ENCODE data around the gene FAM83F.

Gene FAM83F

DNA sequence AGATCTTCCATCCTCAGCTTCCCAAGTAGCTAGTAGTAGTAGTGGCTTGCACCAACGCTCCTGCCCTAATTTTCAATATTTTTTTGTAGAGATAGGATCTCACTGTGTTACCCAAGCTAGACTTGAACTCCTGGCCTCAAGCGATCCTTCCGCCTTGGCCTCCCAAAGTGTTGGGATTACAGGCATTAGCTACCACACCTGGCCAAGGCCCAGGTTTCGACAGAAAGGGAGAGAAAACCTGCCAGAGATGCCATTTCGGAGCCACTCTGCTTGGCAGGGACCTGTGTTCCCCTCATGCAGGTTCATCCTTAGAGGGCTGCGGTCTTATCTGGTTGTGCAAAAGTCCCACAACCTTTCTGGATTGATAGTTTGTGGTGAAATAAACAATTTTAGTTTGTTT, 41.4 kb downstream of the FAM83F start:
- DNase-seq (ENCODE audit: low read depth), result no peak

DNA sequence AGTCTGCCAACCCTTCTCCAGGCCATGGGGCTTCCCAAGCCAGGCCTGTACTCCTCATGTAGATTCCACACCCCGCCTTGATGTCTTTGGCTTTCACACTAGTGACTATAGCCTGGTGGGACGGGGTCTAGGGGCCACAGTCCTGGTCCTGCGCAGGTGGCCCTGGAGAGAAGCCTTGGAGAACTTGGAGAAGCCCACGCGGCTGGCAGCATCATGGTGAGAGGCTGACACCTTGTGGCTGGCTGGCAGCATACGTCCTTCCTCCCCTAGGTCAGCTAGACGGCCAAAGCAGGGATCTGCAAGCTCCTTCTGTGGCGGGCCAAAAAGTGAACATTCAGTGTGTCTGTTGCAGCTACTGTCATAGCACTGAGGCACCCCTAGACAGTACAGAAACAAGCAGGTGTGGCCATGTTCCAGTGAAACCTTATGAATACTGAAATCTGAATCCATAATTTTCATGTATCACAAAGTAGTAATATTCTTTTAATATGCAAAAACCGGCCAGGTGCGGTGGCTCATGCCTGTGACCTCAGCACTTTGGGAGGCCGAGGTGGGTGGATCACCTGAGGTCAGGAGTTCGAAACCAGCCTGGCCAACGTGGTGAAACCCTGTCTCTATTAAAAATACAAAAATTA, 42.0 kb downstream of the FAM83F start:
- DNase-seq (ENCODE audit: low read depth), result peak; percentile 69

DNA sequence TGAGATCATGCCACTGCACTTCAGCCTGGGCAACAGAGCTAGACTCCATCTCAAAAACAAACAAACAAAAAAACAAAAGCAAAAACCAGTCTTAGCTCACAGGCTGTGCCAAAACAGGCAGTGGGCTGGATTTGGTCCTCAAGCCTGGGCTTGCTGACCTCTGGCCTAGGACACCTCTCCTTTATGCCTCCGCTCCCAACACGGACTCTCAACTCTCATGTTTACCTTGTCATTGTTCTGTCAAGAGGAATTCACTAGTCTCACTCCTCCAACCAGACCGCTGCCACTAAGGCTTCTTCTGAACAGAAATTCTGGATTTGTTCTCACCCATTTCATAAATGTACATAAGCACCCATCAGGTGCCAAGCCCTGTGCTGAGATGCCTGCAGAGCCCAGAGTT, 42.6 kb downstream of the FAM83F start:
- DNase-seq (ENCODE audit: low read depth), result no peak

DNA sequence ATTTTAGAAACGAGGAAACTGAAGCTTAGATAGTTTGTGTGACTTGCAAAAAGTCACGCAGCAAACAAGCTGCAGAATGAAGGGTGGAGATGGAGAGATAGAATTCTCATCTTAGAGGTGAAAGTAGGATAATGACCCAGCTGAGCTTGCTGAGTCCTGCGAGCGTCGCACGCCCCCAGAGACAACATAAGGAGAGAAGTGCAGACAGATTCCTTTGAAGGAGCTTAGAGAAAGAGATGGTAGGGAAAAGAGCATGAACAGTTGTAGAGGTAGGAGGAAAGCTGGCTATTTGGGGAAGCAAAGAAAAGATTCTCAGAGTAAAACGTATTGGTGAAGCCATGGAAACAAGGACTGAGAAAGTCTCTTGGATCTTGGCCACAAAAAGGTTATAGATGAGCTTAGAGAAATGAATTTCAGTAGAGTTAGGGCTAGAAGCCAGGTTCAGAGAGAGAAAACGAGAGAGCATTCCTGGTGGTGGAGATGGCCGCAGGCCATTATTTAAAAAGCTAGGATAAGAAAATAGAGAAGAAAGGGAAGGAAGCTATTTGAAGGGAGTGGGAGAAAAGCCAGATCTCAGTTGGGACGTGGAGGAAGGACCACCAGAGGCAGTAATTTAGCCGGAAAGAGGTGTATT, 44.8 kb downstream of the FAM83F start:
- no peak for DNase-seq (ENCODE audit: low read depth)

DNA sequence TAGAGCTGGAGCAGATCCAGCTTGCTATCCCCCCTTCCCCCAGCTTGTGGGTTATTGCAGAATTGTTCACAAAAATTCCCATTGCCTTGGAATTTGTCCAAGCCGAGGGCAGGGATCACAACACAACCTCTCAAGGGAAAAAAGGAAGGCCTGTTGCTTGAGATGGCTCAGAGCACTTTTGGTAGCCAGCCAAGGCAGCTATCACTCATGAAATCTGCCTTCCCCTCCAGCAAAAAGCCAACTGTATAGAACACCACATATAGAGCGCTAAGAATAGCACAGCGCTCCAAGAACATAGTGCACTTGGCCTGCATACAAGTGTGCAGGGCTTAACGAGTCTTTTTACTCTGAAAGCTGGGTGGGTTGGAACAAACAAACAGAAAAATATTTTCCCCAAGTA, 46.2 kb downstream of the FAM83F start:
- DNase-seq (ENCODE audit: low read depth), result peak; percentile 27

DNA sequence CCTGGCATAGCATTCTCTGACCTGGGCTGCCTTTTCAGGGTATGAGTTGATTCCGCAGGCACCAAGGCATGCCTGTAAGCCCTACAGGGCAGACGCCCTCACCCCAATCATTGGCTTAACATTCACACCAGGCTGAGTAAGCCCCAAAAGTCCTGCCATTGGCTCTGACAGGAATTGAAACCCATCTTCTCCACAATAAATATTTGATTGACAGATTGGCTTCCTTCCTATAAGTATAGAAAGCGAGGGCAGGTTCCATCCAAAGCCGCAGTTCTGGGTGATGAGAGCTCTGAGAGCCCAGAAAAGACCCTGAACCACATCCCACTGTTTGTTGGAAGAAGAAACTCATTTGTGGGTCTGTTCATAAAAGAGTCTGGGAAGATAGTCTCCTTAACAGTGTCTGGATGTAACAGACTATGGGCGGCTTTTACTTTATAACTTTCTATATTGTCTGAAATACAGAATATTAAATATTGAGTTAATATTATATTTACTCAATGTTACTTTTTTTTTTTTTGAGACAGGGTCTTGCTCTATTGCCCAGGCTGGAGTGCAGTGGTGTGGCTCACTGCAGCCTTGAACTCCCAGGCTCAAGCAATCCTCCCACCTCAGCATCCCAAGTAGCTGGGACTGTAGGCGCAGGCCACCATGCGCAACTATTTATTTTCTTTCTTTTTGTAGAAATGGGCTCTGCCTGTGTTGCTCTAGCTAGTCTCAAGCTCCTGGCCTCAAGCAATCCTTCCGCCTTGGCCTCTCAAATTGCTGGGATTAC, 46.8 kb downstream of the FAM83F start:
- no peak for DNase-seq (ENCODE audit: low read depth)

DNA sequence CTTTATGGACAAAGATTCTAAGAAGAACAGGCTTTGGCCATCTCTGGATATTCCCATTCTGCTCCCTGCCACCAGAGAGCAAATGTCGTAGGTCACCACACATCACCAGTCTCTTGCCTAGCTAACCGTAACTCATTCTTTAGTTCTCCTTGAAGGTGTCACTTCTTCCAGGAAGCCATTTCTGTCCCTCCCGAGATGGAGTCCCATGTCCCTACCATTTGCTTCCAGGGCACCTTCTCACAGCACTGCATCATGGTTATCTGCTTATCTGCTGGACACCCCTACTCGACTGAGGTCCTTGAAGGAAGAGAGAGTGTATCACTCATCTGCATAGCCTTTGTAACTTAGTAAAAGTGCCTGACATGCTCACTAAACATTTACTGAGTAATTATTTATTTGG, 47.6 kb downstream of the FAM83F start:
- no peak for DNase-seq (ENCODE audit: low read depth)

DNA sequence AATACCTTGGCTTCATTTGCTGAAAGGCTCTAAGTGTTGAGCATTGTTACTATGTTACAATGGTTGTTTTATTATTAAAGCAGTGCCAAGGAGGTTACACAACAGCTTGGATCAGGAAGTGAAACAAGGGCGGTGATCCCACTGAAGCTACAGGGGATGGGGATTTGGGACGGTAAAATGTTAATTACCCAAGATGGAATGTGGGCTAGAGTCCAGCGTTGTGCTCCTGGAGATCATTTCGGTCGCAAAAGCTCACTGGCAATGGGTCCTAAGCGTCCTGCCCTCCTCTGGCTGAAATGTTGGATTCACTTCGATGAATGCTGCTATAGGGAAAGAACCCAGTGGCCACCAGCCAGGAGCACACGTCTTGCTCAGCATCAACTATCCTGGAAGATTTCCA, 48.3 kb downstream of the FAM83F start:
- DNase-seq (ENCODE audit: low read depth), result no peak

DNA sequence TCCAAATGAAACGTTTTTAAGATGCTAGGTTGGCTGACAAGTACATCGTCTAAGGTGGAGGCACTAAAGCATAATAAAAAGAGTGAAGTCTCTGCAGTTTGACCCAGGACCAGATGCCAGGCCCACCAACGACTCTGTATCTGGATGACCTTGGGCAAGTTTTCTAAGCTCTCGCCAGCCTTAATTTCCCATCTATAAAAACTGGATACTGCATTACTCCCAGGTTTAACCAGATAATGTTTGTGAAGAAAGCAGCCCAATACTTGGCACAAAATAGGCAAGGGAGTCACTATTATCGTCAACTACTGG, 49.0 kb downstream of the FAM83F start:
- DNase-seq (ENCODE audit: low read depth), result no peak

DNA sequence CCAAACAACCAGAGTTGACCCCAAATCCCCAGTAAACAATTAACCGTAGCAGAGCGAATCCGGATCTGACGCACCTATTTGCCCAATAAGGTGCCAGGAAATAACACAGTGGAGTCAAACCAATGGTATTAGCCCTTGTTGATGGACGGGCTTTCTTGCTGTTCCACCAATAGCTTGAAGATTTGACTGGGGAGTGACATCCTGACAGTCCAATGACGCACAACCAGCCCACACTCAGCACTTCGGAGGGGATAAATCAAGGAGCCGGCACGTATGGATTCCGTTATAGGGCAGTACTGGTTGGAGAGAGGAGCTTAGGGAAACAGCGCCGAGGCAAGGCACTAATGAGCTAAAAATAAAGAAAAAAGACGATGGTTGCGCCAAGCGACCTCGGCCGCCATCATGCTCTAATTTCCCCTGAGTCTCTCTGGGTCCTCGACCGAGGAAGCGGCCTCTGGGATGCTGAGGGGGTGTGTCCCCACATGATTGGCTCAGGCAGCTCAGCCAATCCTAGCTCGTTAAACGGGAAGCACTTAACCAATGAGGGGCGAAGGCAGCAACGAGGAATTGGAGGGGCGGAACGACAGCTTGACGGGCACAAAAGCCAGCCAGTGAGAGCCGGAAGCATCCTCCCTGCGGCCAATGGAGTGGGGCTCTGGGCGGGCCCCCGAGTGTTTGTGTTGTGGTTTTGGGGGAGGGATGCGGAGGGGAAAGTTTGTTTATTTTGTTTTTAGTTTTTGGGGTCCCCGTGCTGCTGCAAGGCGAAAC, 49.5 kb downstream of the FAM83F start:
- peak; percentile 99 for DNase-seq (ENCODE audit: low read depth)

DNA sequence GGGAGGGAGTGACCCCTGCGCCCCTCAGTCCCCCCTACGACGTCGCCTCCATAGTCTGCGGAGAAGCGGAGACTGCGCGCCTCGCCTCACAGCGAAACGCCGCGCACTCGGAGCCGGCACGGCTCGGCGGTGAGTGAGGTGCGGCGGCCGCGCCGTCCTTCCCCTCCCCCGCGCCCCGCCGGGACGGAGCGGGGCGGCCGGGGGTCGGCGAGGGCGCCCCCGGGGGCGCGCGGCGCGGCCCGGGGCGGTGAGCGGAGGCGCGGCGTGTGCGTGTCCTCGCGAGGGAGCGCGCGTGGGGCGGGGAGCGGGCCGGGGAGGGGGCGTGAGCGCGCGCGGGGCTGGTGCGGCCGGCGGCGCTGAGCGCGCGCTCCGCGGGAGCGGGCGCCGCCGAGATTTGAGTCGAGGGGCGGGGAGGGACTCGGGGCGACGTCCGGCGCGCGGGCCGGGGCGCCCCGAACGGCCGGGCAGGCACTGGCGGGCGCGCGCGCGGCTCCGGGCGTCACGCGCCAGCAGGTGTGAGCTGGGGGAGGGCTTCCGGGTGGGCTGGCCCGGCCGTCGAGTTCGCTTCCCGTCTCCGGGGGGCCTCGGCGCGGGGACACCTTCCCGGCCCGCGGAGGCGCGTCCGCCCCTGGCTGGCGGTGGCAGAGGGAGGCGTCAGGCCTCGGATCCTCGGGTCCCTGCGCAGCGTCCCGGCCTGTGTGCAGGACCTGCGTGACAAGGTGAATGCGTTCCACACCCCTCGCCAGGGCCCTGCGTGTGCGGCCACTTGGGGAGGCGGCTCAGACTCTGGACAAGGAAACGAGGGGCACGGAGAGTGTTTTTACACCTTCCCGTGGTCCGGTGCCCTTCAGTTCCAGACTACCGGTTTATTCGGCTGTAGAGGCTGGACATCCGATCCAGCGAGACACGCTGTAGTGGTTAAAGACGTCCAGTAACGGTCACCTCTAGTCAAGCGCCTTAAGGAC, 50.4 kb downstream of the FAM83F start:
- no peak for DNase-seq (ENCODE audit: low read depth)

DNA sequence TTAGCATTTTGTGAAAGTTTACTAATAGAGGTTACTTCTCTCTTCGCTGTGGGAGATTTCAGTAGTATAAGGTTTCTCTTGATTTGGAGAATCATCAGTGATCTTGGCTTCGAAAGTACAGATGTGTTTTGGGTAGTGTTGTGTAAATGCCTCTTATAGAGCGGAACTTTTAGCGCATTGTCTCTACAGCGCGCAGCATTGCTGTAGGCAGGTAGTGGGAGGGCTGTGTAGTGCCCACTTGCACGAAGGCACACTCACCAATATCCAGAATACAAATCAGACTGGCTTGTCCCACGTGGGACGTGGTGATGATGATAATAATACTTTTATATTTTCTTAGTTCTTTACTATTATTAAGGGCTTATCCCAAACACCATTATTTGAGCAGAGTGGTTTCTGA, 51.4 kb downstream of the FAM83F start:
- no peak for DNase-seq (ENCODE audit: low read depth)

DNA sequence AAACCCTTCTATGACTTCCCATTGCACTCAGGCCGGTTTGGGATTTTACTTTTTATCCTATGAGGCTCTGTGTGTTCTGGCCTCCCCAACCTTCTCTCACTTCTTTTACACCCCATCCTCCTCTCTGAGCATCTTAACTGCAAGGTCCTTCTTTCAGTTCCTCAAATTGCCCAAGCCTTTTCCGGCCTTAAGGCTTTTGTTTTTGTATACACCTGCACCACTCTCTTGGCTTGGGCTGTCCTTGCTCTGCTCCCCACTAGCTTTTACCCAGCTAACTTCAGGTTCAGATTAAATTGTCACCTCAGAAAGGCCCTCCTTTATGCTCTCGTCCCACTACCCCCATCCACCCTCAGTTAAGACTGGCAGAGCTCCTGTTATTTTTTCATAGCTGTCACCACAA, 55.5 kb downstream of the FAM83F start:
- no peak for DNase-seq (ENCODE audit: low read depth)

DNA sequence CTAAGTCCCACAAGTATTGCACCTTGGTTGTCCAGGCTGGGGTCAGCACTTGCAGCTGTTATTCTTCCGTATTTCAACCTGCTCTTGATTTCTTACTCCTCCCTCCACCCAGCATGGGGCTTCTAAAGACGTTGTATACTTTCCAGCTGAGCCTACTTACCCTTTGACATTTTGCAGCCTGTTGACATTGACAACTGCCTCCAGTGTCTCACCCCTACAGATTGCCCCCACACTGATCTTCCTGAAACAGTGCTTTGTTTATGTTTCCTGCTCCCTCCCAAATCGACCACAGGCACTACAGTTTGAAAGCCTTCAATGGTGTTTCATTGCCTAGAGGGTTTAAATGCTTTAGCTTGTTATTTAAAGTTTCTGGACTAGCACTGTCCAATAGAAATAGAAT, 56.6 kb downstream of the FAM83F start:
- DNase-seq (ENCODE audit: low read depth), result no peak

DNA sequence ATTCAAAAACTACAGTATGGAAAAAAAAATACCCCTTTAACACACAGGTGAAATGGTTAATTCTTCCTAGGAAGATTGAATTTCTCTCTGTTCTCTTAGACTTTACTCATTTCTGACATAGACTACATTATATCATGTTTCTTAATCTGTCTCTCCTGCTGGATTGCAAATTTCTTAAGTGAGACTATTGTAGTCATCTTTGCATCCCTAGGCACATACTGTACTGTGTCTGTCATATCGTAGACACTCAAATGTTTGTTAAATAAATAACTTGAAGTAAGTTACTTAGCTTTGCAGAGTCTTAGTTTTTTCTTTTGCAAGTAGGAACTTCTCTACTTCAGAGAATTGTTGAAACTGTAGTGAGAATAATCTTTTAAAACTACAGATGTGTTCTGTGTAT, 58.7 kb downstream of the FAM83F start:
- peak; percentile 43 for DNase-seq (ENCODE audit: low read depth)

DNA sequence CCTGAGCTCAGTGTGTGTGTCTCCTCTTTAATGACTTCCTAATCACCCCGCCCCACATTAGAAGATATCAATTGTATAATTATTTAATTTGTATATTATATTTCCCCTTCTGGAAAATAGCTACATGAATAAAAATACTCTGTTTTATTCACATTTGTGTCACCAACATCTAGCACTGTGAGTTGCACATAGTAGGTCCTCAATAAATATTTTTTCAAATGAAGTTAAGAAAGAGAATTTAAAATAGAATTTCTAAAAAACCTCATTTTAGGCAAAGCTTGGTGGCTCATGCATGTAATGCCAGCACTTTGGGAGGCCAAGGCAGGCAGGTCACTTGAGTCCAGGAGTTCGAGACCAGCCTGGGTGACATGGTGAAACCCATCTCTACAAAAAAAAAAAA, 59.7 kb downstream of the FAM83F start:
- DNase-seq (ENCODE audit: low read depth), result no peak

DNA sequence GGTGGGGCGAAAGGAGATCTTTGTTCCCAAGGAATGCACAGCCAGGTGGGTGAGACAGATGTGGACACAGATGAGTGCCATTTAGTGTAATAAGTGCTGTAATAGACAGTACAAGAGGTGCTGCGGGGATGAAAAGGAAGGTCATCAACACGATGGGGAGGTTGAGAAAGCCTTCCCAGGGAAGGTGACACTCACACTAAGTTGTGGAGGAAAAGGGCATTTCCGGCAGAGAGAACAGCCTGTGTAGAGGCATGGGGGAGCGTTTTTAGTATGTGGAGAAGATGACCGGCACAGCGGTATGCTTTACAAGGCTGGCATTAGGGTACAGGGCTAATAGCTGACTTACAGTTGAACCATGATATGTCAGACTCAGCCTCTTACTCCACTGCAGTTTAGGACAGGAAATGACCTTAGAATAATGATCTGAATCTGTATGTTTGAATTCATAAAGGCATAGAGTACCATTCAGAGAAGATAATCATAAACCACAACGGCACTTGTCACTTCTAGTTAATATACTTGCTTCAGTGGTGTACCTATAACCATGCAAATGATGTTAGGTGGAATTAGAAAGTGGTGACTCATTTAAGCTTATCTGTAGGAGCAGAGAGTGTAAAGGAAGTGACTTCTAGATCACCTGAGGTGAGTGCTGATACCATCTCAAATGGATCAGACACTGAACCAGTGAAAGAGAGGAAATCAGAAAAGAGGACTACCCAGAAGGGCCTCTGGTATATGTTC, 60.6 kb downstream of the FAM83F start:
- no peak for DNase-seq (ENCODE audit: low read depth)

DNA sequence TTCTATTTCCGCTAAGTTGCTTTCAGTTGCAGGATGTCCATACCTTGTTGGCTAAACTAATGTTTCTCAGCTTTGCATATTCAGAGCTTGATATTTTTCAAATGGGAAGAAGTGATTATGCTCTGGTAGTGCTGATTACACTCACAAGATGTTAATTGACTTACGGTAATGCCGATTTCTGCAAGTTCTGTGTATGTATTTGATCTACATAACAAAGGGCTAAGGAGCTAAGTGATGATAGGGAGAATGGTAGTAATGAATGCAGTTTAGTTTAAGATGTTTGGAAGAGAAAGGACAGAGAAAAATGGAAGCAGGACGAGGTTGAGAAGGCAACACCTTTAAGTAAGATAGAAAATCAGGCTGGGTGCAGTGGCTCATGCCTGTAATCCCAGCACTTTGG, 61.4 kb downstream of the FAM83F start:
- no peak for DNase-seq (ENCODE audit: low read depth)

DNA sequence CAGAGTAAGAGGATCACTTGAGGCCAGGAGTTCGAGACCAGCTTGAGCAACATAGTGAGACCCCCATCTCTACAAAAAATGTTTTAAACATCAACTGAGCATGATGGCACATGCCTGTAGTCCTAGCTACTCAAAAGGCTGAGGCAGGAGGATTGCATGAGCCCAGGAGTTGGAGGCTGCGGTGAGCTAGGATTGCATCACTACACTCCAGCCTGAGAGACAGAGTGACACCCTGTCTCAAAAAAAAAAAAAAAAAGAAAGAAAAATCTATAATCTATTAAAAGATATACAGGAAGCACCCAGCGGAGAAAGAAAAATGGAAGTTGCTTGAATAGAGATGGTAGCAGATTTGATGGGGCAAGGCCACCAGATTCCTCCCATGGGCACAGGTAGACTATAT, 61.8 kb downstream of the FAM83F start:
- DNase-seq (ENCODE audit: low read depth), result no peak

DNA sequence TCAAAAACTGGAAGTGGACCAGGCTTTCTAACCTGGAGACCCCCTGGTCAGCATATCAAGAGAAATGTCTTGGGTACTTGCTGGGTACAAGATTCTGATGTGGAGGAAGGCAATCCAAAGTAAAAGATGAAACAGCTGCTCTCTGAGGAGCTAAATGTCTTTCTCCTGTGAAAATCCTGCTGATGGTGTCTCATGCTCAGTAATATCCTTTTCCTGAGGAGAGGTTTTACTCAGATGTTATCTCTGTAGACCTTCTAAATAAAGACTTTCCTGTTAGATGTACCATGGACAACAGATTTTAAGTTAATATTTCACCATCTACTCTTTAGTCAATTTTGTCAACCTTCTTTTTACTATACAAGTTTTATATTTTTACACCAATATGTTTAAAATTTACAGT, 62.9 kb downstream of the FAM83F start:
- no peak for DNase-seq (ENCODE audit: low read depth)

DNA sequence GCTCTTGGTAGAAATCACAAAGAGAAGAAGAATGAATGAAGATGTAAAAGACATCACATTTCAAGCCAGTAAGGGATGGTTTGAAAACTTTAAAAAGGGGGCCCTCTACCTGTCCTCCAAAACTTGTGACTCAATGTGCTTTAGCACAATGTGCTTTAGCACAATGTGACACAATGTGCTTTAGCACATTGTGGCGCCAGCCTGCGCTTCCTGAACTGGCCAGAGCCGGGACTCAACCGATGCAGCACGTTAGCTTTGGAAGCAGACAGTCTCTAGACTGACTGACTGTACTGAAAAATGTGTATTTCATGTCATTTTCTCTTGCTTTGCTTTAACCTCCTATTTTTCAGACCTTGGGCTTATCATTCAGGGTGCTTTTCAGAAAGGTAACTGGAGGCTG, 63.5 kb downstream of the FAM83F start:
- DNase-seq (ENCODE audit: low read depth), result no peak

Data from amniotic epithelial cell (primary cell).